Stimulated activated effector memory CD8-positive, alpha-beta T cell treated with anti-CD3 and anti-CD28 coated beads, Interleukin-12 subunit alpha, Interleukin-12 subunit beta, amount 100 ng/mL, for 72 hours (primary cell): ENCODE data around the gene SRSF2.

Source experiments
- ATAC-seq: fragments of 150-1000 bp; cut with Tn5 transposase; 2 replicates; pipeline ENCODE4 v1.10.0; 2021
- DNase-seq, 2 donors: peaks; one replicate each; pipeline ENCODE4 v3.0.0; 2021 to 2022; ENCODE audit warnings: low spot score in 2 of 2
- H3K27ac Mint-ChIP-seq: one replicate; pipeline ENCODE4 v1.8.0; 2022; ENCODE audit warnings: mild to moderate bottlenecking, mixed read lengths
- H3K36me3 Mint-ChIP-seq: one replicate; pipeline ENCODE4 v1.8.0; 2022; ENCODE audit warnings: mild to moderate bottlenecking, mixed read lengths
- H3K4me1 Mint-ChIP-seq: one replicate; pipeline ENCODE4 v1.8.0; 2022; ENCODE audit warnings: mixed read lengths
- H3K4me3 Mint-ChIP-seq: one replicate; pipeline ENCODE4 v1.8.0; 2022; ENCODE audit warnings: mild to moderate bottlenecking, mixed read lengths
- H3K9me3 Mint-ChIP-seq: one replicate; pipeline ENCODE4 v1.8.0; 2022; ENCODE audit warnings: mixed read lengths

Gene SRSF2, protein sequence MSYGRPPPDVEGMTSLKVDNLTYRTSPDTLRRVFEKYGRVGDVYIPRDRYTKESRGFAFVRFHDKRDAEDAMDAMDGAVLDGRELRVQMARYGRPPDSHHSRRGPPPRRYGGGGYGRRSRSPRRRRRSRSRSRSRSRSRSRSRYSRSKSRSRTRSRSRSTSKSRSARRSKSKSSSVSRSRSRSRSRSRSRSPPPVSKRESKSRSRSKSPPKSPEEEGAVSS

DNA sequence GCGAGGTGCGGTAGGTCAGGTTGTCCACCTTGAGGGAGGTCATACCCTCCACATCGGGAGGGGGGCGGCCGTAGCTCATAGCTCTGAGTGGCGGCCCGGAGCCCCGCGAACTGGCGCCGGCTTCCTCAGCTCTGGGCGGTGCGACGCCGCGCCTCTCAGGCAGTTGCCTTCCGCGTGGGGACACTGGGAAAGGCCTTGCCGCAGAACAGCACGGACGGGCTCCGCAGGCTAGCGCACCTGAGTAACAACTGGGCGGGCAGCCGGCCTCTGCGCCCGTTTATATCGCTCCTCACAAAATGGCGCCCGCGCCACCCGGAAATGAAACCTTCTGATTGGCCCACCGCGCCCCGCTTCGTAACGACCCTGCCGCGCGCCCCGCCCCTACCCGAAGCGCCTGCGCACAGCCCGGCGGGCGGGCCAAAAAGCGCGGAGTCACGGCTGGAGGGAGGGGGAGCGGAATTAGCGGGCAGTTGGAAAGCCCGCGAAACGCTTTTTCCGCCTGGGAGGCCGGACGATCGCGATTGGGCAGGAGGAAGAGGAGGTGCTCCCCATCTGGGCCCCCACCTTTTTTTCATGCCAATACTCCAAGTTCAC, at the start of gene SRSF2:
Gene SRSF2, minus strand, starts transcription at position 250 of the 594 bp plus-strand sequence. Its CDS starts 171 bp downstream, at position 79.
- H3K9me3 Mint-ChIP-seq, result no peaks in the 10 kb centered on the region
- H3K4me1 Mint-ChIP-seq, result peaks cover 37% of the 10 kb centered on the region
- peak; percentile 98 to 99 for DNase-seq
- H3K27ac Mint-ChIP-seq, result peak within 1 kb of the TSS; percentile 99
- peaks cover 84% of the 10 kb centered on the region for H3K36me3 Mint-ChIP-seq
- ATAC-seq, result peak; percentile 80
- H3K4me3 Mint-ChIP-seq, result peak within 1 kb of the TSS; percentile 93

DNA sequence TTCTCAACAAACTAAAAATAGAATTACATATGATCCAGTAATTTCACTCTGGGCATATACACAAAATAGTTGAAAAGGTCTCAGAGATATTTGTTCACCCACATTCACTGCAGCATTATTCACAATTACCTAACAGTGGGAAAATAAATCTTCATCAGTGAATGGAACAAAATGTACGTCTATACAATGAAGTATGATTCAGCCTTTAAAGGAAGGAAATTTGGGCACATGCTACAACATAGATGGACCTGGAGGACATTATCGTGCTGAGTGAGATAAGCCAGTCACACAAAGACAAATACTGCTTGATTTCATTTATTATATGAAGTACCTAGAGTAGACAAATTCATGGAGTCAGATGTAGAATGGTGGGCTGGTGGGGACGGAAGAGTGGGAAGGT, 47.8 kb upstream of the SRSF2 start:
- DNase-seq (no peak), ATAC-seq (no peak)
- Mint-ChIP-seq H3K4me1 (no peaks in the 10 kb centered on the region), H3K4me3 (no peak overlapping the region), H3K36me3 (peaks cover 11% of the 10 kb centered on the region), H3K27ac (no peak overlapping the region), H3K9me3 (no peaks in the 10 kb centered on the region)

DNA sequence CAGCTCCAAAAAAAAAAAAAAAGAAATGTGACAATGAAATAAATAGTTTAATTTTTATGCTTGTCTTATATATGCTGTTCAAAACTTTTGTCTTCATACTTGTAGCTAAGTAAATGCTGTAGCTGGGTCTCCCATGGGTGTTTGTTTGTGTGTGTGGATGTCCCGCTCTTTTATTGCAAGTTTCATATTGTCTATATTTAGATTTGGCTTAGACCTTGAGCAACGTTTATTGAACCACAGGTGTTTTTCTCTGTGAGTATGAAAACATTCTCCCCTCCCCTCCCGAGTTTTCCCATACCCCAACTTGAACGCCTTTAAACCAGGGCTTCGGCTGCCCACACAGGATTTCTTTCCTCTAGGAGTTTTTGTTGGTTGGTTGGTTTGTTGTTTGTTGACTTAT, 46.0 kb upstream of the SRSF2 start:
- Mint-ChIP-seq H3K4me1 (no peaks in the 10 kb centered on the region), H3K4me3 (no peak overlapping the region), H3K36me3 (peaks cover 21% of the 10 kb centered on the region), H3K9me3 (no peaks in the 10 kb centered on the region), H3K27ac (no peak overlapping the region)
- DNase-seq (no peak), ATAC-seq (no peak)

DNA sequence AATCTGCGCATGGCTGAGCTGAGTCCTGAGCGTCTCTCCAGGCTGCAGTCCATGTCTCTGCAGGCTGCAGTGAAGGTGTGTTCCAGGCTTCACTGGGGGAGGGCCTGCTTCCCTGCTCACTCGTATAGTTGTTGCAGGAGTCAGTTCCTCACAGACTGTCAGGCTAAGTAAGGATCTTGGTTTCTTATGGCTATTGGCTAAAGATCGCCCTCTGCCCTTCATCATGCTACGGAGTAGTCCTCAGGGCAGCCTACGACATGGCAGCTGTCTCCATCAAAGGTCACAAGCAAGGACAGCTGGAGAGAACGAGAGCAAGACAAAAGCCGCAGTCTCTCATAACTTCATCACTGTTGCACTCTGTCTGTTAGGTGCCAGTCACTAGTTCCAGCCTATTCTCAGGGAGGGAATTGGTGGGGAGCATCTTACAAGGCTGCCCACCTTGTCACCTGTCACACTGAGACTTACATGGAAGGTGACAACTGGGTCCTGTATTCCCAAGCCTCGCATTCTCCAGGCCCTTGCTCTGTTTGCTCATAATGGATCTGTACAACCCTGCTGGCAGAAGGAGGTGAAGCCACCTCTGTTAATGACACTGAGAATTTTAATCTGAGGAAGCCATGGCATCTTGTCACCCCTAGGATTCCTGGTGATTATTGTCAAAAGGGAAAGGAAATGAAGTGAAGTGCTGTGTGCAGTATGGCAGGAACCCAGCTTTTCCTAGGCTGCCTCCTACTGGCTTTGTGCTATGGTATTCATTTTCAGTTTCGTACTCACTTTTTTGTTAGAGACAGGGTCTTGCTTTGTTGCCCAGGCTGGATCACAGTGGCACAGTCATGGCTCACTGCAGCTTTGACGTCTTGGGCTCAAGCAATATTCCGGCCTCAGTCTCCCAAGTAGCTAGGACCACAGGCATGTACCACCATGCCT, 44.2 kb upstream of the SRSF2 start:
- no peak for ATAC-seq
- Mint-ChIP-seq H3K9me3 (no peaks in the 10 kb centered on the region), H3K36me3 (peaks cover 40% of the 10 kb centered on the region), H3K4me1 (no peaks in the 10 kb centered on the region), H3K27ac (no peak overlapping the region), H3K4me3 (no peak overlapping the region)
- DNase-seq, result no peak

DNA sequence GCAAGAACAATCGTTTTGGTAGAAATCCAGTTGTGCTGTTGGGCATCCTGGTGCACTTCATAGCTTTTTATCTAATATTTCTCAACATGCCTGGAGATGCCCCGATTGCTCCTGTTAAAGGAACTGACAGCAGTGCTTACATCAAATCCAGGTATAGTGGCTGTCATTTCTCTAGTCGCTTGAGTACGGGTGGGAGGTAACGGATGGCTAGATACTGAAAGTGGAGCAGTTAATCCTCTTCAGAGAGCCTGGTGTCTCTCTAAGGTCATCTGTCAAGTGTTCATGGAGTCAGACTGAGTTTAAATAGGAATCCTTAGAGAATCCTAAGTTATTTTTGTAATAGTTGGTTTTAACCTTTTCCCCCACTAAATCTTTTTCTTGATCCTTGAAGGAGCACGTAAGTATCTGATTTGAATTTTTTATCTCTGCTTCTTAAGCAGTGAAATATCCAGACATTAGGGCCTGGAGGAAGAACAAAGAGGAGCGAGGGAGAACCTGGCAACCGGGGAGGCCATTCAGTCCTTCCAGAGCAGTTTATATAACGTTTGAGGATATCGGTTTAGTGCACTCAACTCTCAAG, 38.0 kb upstream of the SRSF2 start:
- Mint-ChIP-seq H3K27ac (peak overlapping the region; percentile 83), H3K36me3 (peaks cover 56% of the 10 kb centered on the region)
- DNase-seq, result no peak

DNA sequence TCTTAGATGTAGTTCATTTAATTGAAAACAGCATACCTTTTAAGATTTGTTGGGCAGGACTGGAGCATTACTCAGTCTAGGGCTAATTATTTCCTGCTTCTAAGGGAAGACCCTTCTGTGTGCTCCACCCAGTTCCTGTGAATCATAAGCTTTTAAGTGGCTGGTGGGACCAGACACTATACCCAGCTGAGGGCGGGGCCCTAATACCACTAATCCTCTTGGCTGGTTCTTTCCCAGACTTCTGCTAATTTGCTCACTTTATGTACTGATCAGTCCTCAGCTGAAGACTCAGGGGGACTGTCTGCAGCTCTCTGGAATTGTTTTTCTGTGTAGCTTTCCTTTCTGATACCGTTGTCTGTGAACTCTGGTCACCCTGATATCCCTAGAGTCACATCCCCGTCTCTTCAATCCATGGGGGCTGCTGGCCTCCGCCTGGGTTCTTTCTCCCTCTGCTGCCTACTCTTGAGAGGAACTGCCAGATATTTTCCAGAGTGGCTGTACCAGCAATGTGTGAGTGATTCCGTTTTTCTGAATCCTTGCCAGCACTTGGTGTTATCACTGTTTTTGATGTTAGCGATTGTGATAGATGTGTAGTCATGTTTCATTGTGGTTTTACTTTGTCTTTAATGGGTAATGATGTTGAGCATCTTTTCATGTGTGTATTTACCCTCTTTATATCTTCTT, 35.9 kb upstream of the SRSF2 start:
- Mint-ChIP-seq H3K9me3 (no peaks in the 10 kb centered on the region), H3K27ac (peak overlapping the region; percentile 97), H3K4me3 (peak overlapping the region; percentile 79), H3K36me3 (peaks cover 62% of the 10 kb centered on the region), H3K4me1 (peaks cover 17% of the 10 kb centered on the region)
- ATAC-seq (peak; percentile 99), DNase-seq (peak; percentile 7 to 56)

More for the DNA sequence above, 38.0 kb upstream of the SRSF2 start:
- no peak for ATAC-seq
- Mint-ChIP-seq H3K4me1 (peaks cover 17% of the 10 kb centered on the region), H3K9me3 (no peaks in the 10 kb centered on the region), H3K4me3 (no peak overlapping the region)

DNA sequence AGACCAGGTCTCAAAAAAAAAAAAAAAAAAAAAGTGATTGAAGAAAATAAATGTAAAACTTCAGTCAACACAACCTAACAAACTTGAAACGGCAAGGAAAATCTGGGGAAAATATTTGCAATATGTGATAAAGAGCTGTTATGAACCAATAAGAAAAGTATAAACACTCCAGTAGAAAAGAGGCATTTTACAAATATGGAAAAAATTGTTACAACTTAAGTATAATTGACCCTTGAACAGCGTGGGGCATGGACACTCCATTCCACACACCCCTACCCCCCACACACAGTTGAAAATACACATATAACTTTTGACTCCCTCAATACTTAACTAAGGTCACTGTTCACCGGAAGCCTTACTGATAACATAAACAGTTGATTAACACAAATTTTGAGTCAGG, 21.4 kb upstream of the SRSF2 start:
- Mint-ChIP-seq H3K9me3 (no peaks in the 10 kb centered on the region), H3K36me3 (peaks cover 36% of the 10 kb centered on the region), H3K4me3 (no peak overlapping the region), H3K4me1 (peaks cover 12% of the 10 kb centered on the region), H3K27ac (no peak overlapping the region)
- DNase-seq, result no peak
- ATAC-seq, result no peak

DNA sequence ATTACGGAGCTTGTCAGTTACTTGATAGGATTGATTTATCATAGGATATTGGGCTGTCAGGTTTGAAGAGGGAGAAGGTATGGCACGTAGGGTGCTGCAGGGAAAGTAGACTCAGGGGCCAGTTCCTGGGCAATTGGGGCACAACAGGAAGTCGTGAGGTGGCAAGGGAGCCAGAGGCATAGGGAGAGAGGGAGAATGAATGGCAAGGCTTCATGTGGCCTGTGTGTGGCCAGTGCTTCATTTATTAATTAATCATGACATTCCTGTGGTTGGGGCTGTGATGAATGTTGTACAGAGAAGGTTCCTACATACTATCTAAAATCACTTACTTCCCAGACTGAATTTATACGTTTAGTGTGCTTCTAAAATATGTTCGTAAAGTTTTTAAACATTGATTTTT, 20.1 kb upstream of the SRSF2 start:
- ATAC-seq (no peak), DNase-seq (no peak)
- H3K9me3 Mint-ChIP-seq, result no peaks in the 10 kb centered on the region
- H3K4me3 Mint-ChIP-seq, result no peak overlapping the region
- no peak overlapping the region for H3K27ac Mint-ChIP-seq
- H3K36me3 Mint-ChIP-seq, result peaks cover 45% of the 10 kb centered on the region
- peaks cover 24% of the 10 kb centered on the region for H3K4me1 Mint-ChIP-seq

DNA sequence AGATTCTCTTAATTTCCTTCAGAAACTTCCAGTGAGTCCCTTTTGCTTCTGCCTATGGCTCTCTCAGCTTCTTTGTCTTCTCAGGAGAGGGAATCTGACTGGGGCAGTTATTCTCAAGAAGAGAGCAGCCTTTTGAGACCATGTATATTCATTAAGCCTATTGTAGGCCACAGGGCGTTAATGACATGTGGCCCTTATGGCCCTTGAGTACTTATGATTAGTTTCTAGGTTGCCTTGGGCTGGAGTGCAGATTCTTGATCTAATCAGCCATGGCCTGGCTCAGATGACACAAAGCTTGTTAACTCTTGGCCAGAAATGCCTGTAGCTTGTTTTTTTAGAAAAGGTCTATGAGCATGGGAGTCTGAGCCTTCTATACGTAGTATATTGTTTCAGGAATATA, 18.2 kb upstream of the SRSF2 start:
- Mint-ChIP-seq H3K4me1 (peaks cover 30% of the 10 kb centered on the region), H3K36me3 (peaks cover 45% of the 10 kb centered on the region), H3K4me3 (no peak overlapping the region), H3K9me3 (no peaks in the 10 kb centered on the region), H3K27ac (no peak overlapping the region)
- ATAC-seq (no peak), DNase-seq (no peak)

DNA sequence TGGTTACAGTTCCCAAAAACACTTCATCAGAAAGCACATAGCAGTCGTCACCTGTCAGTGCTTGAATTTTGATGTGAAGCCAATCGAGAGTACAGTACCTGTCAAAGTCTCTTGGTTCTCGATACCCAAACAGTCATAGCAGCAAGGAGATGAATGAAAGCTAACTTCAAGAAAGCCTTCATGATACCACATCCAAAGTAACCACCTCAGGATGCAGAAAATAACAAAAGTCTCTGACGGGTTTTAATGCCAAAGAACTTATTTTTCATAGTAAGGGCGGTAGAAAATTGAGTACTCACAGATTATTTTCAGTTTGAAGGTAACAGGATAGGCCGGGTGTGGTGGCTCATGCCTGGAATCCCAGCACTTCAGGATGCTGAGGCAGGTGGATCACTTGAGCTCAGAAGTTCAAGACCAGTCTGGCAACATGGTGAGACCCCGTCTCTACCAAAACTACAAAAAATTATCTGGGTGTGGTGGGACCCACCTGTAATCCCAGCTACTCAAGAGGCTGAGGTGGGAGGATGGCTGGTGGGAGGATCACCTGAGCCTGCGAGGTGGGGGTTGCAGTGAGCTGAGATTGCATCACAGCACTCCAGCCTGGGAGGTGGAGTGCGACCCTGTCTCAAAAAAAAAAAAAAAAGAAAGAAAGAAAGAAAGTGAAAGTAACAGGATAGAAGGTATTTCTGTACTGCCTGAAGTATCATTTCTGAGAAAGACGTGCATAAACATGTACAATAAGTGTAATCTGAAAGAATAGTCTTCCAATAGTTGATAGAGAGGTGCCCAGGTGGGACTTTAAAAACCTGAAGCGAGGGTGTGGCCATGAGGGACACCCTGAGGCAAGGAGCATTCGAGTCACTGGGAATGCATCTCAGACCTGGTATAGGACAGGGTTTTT, 16.2 kb upstream of the SRSF2 start:
- Mint-ChIP-seq H3K36me3 (peaks cover 56% of the 10 kb centered on the region), H3K9me3 (no peaks in the 10 kb centered on the region), H3K27ac (peak overlapping the region; percentile 93), H3K4me3 (peak overlapping the region; percentile 78), H3K4me1 (peaks cover 30% of the 10 kb centered on the region)
- DNase-seq (no peak), ATAC-seq (peak; percentile 76)

DNA sequence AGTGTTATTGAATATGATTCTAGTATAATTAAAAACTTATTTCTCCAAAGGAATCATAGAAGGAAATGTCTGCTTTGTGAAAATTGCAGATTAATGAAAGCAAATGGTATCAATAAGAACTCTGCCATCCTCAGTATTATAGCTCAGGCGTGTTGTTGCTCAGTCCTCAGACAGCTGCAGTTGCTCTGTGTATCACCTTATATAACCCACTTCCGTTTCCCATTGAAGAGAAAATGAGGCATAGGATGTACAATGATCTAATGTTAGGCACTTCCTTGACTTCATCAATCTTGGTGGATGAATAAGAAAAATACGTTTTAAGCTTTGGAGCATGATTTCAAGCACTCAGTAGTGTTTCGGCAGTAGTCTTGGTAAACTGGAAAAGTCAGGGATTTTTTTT, 14.9 kb upstream of the SRSF2 start:
- peak; percentile 86 for ATAC-seq

DNA sequence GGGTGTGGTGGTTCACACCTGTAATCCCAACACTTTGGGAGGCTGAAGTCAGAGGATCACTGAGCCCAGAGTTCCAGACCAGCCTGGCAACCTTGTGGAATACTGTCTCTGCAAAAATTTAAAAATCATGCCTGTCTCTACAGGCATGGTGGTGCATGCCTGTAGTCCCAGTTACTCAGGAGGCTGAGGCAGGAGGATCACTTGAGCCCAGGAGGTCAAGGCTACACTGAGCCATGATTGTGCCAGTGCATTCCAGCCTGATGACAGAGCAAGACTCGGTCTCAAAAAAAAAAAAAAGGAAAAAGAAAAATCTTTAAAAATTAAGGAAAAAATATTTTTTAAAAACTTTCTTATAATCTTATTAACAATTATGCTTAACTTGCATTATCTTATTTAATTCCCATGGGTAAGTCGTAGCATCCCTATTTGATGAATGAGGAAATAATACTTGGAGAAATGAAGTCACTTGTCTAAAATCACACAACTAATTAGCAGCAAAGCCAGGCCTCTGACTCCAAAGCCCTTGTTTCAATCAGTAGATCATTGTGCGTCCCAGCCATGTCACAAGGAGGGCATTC, 14.4 kb upstream of the SRSF2 start:
- H3K4me1 Mint-ChIP-seq, result peaks cover 24% of the 10 kb centered on the region

More for the DNA sequence above, 14.9 kb upstream of the SRSF2 start:
- no peak for DNase-seq
- Mint-ChIP-seq H3K4me1 (peaks cover 26% of the 10 kb centered on the region), H3K27ac (peak overlapping the region; percentile 93), H3K4me3 (peak overlapping the region; percentile 18), H3K36me3 (peaks cover 43% of the 10 kb centered on the region), H3K9me3 (no peaks in the 10 kb centered on the region)

DNA sequence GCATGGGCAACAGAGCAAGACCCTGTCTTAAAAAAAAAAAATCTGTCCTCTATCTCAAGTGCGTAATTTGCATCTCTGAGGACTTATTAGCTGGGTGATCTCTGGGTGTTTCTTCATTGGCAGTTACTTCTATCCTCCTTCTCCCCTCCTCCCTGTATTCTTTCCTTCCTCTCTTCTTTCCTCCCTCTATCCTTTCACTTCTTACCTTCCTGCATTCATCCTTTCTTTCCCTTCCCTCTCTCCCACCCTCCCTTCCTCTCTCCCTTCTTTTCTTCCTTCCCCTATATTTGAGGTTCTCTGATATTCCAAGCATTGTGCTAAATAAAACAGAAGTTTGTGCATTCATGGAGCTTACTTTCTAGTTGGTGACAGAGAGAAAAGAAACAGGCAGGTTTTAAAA, 11.5 kb upstream of the SRSF2 start:
- H3K4me3 Mint-ChIP-seq, result no peak overlapping the region
- H3K36me3 Mint-ChIP-seq, result peaks cover 48% of the 10 kb centered on the region
- no peaks in the 10 kb centered on the region for H3K9me3 Mint-ChIP-seq
- H3K27ac Mint-ChIP-seq, result no peak overlapping the region
- DNase-seq (no peak), ATAC-seq (no peak)
- peaks cover 30% of the 10 kb centered on the region for H3K4me1 Mint-ChIP-seq

More for the DNA sequence above, 14.4 kb upstream of the SRSF2 start:
- DNase-seq (no peak), ATAC-seq (no peak)
- Mint-ChIP-seq H3K9me3 (no peaks in the 10 kb centered on the region), H3K27ac (no peak overlapping the region), H3K36me3 (peaks cover 38% of the 10 kb centered on the region), H3K4me3 (no peak overlapping the region)
